H1 (cell line): ENCODE data around the gene VIPR2. TPM values are rescaled to one million over a fixed set of nuclear protein-coding genes. Genes with fewer than 3 reads are reported as not detected.

Experiments used
- SIN3A ChIP-seq, 2 experiments: IDR thresholded peaks in 1 of 2; conservative IDR thresholded peaks in 1 of 2; 2 replicates each; pipeline ENCODE4 v1.6.1; 2011 to 2012; ENCODE audit warnings: low read length in 2 of 2, improper control_type of control experiment in 1 of 2, low read depth in 1 of 2, mild to moderate bottlenecking in 1 of 2
- polyA plus RNA-seq, 7 experiments: library from polyadenylated mRNA; depleted of rRNA in 3 of 7; stranded (reverse) in 5 of 7; unstranded in 2 of 7; fragments of >200 nt in 5 of 7; fragments of 200-250 nt in 2 of 7; gene quantifications; 1 replicate in 5 of 7; 2 replicates in 1 of 7; 4 replicates in 1 of 7; pipeline versions ENCODE4 v1.2.1 to v1.2.3, GENCODE V29; 2011 to 2013; ENCODE audit warnings: missing spikeins in 2 of 7, mixed read lengths in 2 of 7
- total RNA-seq: library from RNA; stranded (reverse); fragmentation: NEBNext Ultra II Directional; extraction: Animal tissue kit (Norgen Biotek cat#: 25700); gene quantifications from 2 replicates; pipeline ENCODE4 v1.2.1, GENCODE V29; 2021

The VIPR2 gene
- total and polyA plus RNA-seq, 2 of the 8 experiments (the other 6 are each of a cell fraction or from before 2014, with no cell fraction given), result 2.4 to 6.3 TPM

GRCh38 chr7:159028508-159029401, 115.9 kb downstream of the VIPR2 start (continued):
- no peak for TF ChIP-seq SIN3A (conservative IDR thresholded peaks at IDR 0.05 in 1 of 2, IDR thresholded peaks at IDR 0.05 in 1 of 2; ENCODE audit: low read depth in 1 of 2, low read length in 2 of 2)
